Activated CD8-positive, alpha-beta memory T cell treated with anti-CD3 and anti-CD28 coated beads, Interleukin-2, amount 50 U/mL, for 1 hour (primary cell): ENCODE data around the gene TLL2.

Source experiments
- DNase-seq: peaks from one replicate; pipeline ENCODE4 v3.0.0-alpha.2; 2020; ENCODE audit errors: extremely low read depth

Gene TLL2

GRCh38 chr10:96390460-96390864 lies 123.3 kb downstream of the TLL2 start:
- DNase-seq: no peak

DNA sequence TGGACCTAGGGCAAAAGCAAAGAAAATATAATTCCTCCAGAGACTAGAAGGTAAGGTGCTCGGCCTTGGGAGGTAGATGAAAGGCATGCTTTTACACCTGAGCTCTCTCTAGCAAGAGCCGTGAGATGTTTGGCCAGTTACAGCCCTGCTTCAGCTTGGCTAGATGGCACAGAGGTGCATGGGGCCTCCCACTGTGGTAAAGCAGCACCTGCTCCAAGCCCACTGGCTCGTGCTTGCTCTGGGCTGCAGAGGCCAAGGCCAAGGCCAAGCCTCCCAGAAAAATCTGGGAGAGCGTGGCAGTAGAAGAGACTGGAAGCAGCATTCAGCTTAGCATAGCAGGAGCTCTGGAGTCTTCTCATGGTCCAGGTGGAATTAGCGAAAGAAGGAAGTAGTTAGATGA lies 123.9 kb downstream of the TLL2 start:
- DNase-seq: no peak

DNA sequence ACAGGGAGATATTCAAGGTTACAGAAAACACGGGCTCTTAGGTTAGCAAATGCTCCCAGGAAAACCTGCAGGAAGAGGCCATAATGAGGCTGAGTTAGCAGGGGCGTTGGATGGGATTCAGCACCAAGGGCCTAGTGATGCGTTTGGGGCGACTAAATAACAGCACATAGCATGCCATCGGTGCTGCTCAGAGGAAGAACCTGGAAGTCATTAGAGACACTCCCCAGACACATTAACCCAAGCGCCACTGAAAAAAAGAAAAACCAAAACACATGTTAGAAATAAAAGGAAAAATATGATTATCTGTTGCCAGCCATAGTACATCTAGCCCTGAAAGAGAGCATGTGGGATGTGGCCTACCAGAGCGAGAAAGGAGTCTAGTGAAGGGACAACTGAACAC lies 126.1 kb downstream of the TLL2 start:
- no peak for DNase-seq

DNA sequence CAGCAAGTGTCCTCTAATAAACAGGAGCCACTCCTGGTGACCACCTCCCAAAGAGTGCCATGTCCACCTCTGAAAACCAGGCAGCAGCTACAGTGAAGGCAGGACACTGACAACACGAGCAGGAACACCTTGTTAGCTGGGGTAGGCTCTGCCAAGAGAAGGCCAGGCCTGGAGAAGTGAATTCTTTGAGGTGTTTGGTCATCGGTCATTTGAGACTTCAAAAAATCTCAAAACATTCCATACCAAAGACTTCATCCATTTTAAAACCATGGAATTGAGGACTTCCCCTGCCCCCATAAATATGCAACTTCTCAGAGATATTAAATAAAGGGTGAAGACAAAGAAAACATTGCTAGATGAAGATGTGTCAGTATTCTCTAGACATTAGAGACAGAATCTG lies 126.6 kb downstream of the TLL2 start:
- no peak for DNase-seq

- no peak for DNase-seq
These were observed 129.2 kb downstream of the TLL2 start for GRCh38 chr10:96384506-96384905.

- no peak for DNase-seq
These were observed 132.9 kb downstream of the TLL2 start for GRCh38 chr10:96380821-96381220.

DNA sequence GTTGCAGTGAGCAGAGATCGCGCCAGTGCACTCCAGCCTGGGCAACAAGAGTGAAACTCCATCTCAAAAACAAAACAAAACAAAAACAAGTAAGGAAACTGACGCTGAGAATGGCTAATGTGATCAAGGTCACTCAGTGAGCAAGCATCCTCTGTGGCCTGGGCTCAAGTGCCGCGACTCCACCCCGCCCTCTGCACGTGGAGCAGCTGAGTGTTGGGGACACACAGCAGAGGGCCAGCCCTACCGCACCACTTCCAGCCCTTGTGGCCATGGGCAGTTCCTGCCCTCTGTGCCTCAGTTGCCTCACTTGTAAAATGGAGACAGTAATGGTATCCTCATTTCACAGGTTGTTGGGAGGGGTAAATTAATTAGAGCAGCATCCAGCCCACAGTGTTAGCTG lies 134.0 kb downstream of the TLL2 start:
- no peak for DNase-seq

DNA sequence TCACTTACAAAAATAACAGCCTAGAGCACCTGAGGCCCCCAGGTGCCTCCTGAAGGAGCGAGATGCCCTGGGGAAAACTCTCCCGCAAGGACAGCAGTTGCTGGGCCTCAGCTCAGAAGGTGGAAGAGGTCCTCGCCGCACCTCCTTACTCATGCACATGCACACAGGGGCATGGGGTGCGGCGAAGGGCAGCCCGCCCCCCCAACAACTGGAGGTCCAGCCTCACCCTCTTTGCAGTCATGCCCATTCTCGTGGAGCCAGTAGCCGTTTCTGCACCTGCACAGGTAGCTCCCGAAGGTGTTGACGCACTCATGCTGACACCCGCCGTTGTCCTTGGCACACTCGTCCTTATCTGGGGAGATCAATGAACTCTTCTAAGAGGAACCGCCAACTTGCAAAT lies 135.0 kb downstream of the TLL2 start:
- no peak for DNase-seq

- no peak for DNase-seq
These were observed 135.9 kb downstream of the TLL2 start for GRCh38 chr10:96377816-96378294.

- no peak for DNase-seq
These were observed 137.2 kb downstream of the TLL2 start for GRCh38 chr10:96376483-96376882.

DNA sequence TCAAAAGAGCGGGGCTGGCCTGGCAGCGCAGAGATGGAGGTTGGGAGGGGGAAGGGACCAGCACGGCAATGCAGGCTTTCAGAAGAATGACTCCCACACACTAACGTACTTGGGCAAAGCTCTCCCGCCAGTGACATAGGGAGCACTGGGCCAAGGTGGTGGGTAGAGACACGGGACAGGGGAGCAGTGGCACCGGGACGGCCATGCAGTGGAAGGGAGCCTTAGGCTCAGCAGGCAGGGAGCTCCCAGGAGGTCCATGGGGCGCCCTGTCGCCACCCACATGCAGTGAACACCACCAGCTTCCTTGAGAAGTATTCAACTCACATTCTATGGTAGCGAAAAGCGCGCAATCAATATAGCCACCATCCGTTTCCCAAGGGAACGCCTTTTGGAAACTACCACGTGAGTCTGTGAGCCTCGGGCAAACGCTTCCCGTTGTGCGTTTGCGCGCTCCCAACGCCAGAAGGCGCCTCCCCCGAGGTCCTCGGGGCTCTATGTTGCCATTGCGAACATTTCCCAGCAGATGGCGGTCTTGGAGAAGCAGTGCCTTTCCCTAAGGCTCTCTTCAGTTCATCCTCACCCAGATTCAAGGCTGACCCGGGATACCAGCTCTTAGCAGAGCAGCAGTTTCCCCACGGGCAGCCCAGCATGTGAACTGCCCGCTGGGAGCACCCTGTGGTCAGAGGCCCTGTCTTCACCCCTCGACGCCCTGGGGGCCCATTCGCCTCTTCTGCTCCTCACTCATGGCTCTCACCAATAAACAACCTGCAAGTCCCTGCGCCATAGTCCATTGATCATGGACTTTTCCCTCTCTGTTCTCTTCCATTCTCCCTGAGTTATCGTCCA lies 138.5 kb downstream of the TLL2 start:
- peak; percentile 13 for DNase-seq

DNA sequence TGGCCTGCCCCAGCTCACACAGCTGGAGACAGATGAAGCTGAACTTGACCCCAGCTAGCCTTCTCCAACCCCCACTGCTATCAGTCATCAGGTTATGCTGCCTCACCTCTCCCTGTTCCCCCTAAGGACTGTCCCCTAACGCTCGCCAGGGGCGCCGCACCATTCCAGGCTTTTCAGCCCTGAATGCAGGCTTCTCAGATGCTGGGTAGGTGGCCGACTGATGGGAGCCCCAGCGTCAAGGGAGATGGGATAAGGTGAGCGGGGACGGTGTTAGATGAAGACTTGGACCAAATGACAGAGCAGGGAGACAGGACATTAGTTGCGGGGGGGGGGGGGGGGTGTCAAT lies 139.1 kb downstream of the TLL2 start:
- DNase-seq: no peak

DNA sequence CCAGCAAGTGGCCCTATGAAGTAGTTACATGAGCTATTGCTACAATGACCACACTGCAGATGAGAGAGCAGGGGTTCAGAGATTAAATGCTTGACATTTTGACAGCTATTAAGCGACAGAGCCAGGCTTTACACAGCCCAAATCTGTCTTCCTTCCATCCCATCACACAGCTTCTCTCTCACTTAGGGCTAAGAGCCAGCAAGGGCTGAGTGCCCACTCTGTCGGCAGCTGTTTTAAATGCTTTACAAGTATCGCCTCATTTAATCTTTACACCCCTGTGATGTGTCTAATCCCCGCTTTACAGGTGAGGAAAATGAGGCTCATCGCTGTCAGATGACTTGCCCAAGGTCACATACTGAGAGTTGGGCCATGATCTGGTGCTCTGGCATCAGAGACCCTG lies 139.7 kb downstream of the TLL2 start:
- DNase-seq: no peak

DNA sequence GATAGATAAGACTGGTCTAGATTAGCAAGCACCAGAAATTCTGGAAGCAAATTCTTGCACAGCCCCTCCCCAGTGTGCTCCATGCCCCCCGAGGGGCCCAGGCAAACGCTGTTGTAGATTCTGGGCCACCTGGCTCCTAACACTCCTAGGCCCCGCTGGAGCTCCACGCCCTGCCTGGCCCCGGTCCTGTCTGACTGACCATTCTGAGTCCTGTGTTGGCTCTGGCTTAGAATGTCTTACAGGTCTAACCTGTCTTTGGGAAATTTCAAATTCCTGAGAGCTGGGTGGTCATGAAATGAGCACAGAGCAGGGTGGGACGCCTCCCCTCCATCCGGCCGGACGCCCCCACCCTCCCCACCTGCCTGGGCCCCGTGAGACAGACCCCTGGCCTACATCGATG lies 142.4 kb downstream of the TLL2 start:
- DNase-seq: no peak

- no peak for DNase-seq
These were observed 143.1 kb downstream of the TLL2 start for GRCh38 chr10:96370584-96371157.

GRCh38 chr10:96369890-96370583 lies 143.7 kb downstream of the TLL2 start:
- no peak for DNase-seq

DNA sequence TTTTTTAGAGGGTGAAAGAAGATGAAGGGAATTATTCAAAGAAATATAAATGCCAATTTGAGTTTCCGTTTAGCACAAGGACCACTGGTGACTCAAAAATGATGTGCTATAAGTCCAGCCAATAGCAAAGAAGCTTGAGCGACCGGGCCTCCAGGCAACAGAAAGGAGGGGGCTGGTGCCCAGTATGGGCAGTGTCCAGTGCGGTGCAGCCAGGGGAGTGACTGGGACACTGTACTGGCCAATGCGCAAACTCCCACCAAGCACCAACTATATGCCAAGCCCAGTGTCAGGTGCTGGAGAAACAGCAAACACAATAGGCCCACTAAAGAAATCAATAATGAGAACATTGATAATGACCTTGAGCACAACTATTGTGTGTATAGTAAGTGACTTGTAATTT lies 144.8 kb downstream of the TLL2 start:
- no peak for DNase-seq

DNA sequence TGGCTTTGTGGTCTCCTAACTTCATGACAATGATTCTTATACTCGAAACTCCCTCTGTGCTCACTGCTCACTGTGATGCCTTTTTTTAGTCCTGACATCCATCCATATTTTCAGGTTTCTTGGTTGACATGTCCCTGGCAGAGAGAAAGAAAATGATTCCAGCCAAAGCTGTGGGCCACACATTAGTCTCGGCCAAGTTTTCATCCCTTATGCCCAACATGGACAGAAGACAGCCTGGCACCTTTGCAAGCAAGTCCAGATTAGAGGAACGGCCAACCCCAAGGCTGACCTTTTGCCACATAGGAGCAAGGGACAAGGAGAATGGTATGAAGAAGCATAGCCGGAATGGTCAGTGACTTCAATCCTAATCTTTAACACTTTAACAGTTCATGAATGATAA lies 146.3 kb downstream of the TLL2 start:
- DNase-seq: no peak

GRCh38 chr10:96366508-96366907 lies 147.2 kb downstream of the TLL2 start:
- no peak for DNase-seq

- DNase-seq: no peak
These were observed 148.2 kb downstream of the TLL2 start for GRCh38 chr10:96365571-96365970.

GRCh38 chr10:96360766-96361165 lies 153.0 kb downstream of the TLL2 start:
- no peak for DNase-seq

GRCh38 chr10:96360331-96360730 lies 153.4 kb downstream of the TLL2 start:
- no peak for DNase-seq

DNA sequence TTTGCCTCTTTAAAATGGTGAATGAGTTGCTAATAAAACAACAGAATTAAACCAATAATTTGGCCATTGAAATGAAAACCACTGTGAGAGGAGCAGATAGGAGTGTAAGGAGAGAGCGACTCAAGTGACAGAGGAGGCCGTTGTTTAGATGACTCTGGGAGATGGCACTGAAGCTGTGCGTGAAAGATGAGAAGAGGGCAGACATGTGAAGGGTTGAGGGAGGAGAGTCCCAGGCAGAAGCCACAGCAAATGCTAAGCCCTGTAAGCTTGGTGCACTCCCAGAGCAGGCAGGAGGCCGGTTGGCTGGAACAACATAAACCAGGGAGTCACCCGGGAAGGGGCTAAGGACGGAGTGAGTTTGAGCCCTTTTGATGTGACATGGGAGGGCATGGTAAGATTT lies 154.1 kb downstream of the TLL2 start:
- DNase-seq: no peak
